OCI-LY1 (cell line): ENCODE measurements around the gene ABCC3.
A peak's percentile ranks its signal among the peaks of the same experiment; 100 is the strongest.

Source experiments
- H2AFZ ChIP-seq: fragments of 200-600 bp; sonication (generic), shearing (Covaris generic); 2 replicates; pipeline ENCODE4 v1.6.0; 2014; ENCODE audit warnings: antibody characterized with exemption, mild to moderate bottlenecking, low read length
- H3F3A ChIP-seq: fragments of 200-600 bp; sonication (generic), shearing (Covaris generic); 2 replicates; pipeline ENCODE4 v1.6.0; 2014; ENCODE audit warnings: mild to moderate bottlenecking, antibody characterized with exemption, low read length, moderate library complexity; ENCODE audit not compliant: insufficient read depth
- H3K27ac ChIP-seq: fragments of 200-600 bp; sonication (generic); 2 replicates; pipeline ENCODE4 v1.5.1; 2014; ENCODE audit warnings: low read length, mixed run types, mild to moderate bottlenecking, low read depth; ENCODE audit not compliant: poor library complexity, severe bottlenecking
- H3K27me3 ChIP-seq: fragments of 200-600 bp; sonication (generic); 2 replicates; pipeline ENCODE4 v1.6.0; 2014; ENCODE audit warnings: antibody characterized with exemption, mild to moderate bottlenecking, low read length, moderate library complexity; ENCODE audit not compliant: insufficient read depth
- H3K36me3 ChIP-seq: fragments of 200-600 bp; sonication (generic); 2 replicates; pipeline ENCODE4 v1.6.1; 2014; ENCODE audit warnings: mild to moderate bottlenecking, antibody characterized with exemption, low read length, moderate library complexity, mixed read lengths; ENCODE audit not compliant: insufficient read depth
- H3K4me1 ChIP-seq: fragments of 200-600 bp; sonication (generic); 2 replicates; pipeline ENCODE4 v1.5.1; 2014; ENCODE audit warnings: mild to moderate bottlenecking, low read length, moderate library complexity; ENCODE audit not compliant: insufficient read depth, severe bottlenecking
- H3K4me2 ChIP-seq: fragments of 200-600 bp; sonication (generic), shearing (Covaris generic); 2 replicates; pipeline ENCODE4 v1.6.1; 2014; ENCODE audit warnings: low read length
- H3K4me3 ChIP-seq: fragments of 200-600 bp; sonication (generic); 2 replicates; pipeline ENCODE4 v1.5.1; 2014; ENCODE audit warnings: low read length, low read depth, mild to moderate bottlenecking, mixed read lengths; ENCODE audit not compliant: poor library complexity, severe bottlenecking
- H3K79me2 ChIP-seq: fragments of 200-600 bp; shearing (Covaris generic); 2 replicates; pipeline ENCODE4 v1.6.1; 2016; ENCODE audit warnings: mixed run types, low read length, mixed read lengths; ENCODE audit not compliant: insufficient read depth
- H3K9ac ChIP-seq: fragments of 200-600 bp; sonication (generic), shearing (Covaris generic); 2 replicates; pipeline ENCODE4 v1.6.1; 2014; ENCODE audit warnings: mild to moderate bottlenecking, low read length, mixed read lengths
- H3K9me2 ChIP-seq: fragments of 200-600 bp; sonication (generic), shearing (Covaris generic); 2 replicates; pipeline ENCODE4 v1.6.1; 2014; ENCODE audit warnings: low read depth, mild to moderate bottlenecking, low read length, mixed read lengths
- H3K9me3 ChIP-seq: fragments of 200-600 bp; shearing (Covaris generic); 2 replicates; pipeline ENCODE4 v1.6.1; 2014; ENCODE audit warnings: low read length, mixed read lengths
- H4K20me1 ChIP-seq: fragments of 200-600 bp; sonication (generic), shearing (Covaris generic); 2 replicates; pipeline ENCODE4 v1.6.0; 2016; ENCODE audit warnings: mild to moderate bottlenecking, low read length; ENCODE audit not compliant: insufficient read depth
- CTCF ChIP-seq: fragments of 200-600 bp; sonication (generic), shearing (Covaris generic); IDR thresholded peaks from 2 replicates; pipeline ENCODE4 v1.5.1; 2017; ENCODE audit warnings: mild to moderate bottlenecking, antibody characterized with exemption, low read length, moderate library complexity, mixed read lengths
- EZH2 ChIP-seq: fragments of 200-600 bp; sonication (generic), shearing (Covaris generic); IDR thresholded peaks from 2 replicates; pipeline ENCODE4 v1.8.0; 2017; ENCODE audit warnings: borderline replicate concordance, mixed run types, mild to moderate bottlenecking, antibody characterized with exemption, low read length, moderate library complexity, mixed read lengths

ABCC3 gene

GRCh38 chr17:50602836-50603235 is 31.8 kb upstream of the ABCC3 start:
- no peaks in the 10 kb centered on the region for H3K79me2 ChIP-seq
- no peaks in the 10 kb centered on the region for H3K9me2 ChIP-seq
- H2AFZ ChIP-seq = no peak overlapping the region
- no peak overlapping the region for H3K9ac ChIP-seq
- H3K4me2 ChIP-seq = no peak overlapping the region
- no peaks in the 10 kb centered on the region for H3K9me3 ChIP-seq
- H3K4me3 ChIP-seq = no peak overlapping the region
- no peaks in the 10 kb centered on the region; the same call in 1 of the 2 replicates for H3K27me3 ChIP-seq
- TF ChIP-seq EZH2 (no peak), CTCF (no peak)
- H4K20me1 ChIP-seq = no peaks in the 10 kb centered on the region
- H3K27ac ChIP-seq = no peak overlapping the region
- no peaks in the 10 kb centered on the region for H3K36me3 ChIP-seq
- no peaks in the 10 kb centered on the region for H3F3A ChIP-seq
- no peaks in the 10 kb centered on the region for H3K4me1 ChIP-seq

GRCh38 chr17:50603340-50603739 is 31.3 kb upstream of the ABCC3 start:
- Histone ChIP-seq H3K9me2 (no peaks in the 10 kb centered on the region), H3K4me3 (no peak overlapping the region), H3K4me2 (no peak overlapping the region), H3K79me2 (no peaks in the 10 kb centered on the region), H3K27me3 (no peaks in the 10 kb centered on the region; the same call in 1 of the 2 replicates), H3K36me3 (no peaks in the 10 kb centered on the region), H3K9ac (no peak overlapping the region), H3K4me1 (no peaks in the 10 kb centered on the region), H4K20me1 (no peaks in the 10 kb centered on the region), H3K27ac (no peak overlapping the region), H3F3A (no peaks in the 10 kb centered on the region), H3K9me3 (no peaks in the 10 kb centered on the region), H2AFZ (no peak overlapping the region)
- peak; percentile 29; the same call in 1 of the 2 replicates for TF ChIP-seq CTCF
- no peak for TF ChIP-seq EZH2

GRCh38 chr17:50604513-50604912 is 30.2 kb upstream of the ABCC3 start:
- H4K20me1 ChIP-seq = no peaks in the 10 kb centered on the region
- H3K4me1 ChIP-seq = no peaks in the 10 kb centered on the region
- H3K27me3 ChIP-seq = no peaks in the 10 kb centered on the region; the same call in 1 of the 2 replicates
- H3K4me3 ChIP-seq = no peak overlapping the region
- no peaks in the 10 kb centered on the region for H3K9me2 ChIP-seq
- no peak overlapping the region for H2AFZ ChIP-seq
- no peaks in the 10 kb centered on the region for H3K9me3 ChIP-seq
- H3K36me3 ChIP-seq = no peaks in the 10 kb centered on the region
- TF ChIP-seq EZH2 = no peak
- TF ChIP-seq CTCF = no peak
- no peak overlapping the region for H3K9ac ChIP-seq
- no peaks in the 10 kb centered on the region for H3F3A ChIP-seq
- H3K4me2 ChIP-seq = no peak overlapping the region
- H3K79me2 ChIP-seq = no peaks in the 10 kb centered on the region
- H3K27ac ChIP-seq = no peak overlapping the region
